Activated naive CD8-positive, alpha-beta T cell treated with anti-CD3 and anti-CD28 coated beads, Interleukin-2, amount 50 U/mL, for 24 hours (primary cell): Measurements from ENCODE around the gene ZNF587.
"Not testable (repeated sequence)": the region's sequence is repeated elsewhere in the genome, so short reads cannot be mapped to it uniquely, and the experiment has no call there.

Experiments used
- ATAC-seq: fragments of 150-1000 bp; cut with Tn5 transposase; one replicate; pipeline ENCODE4 v1.10.0; 2021
- DNase-seq: peaks from one replicate; pipeline ENCODE4 v3.0.0; 2021
- H3K27ac Mint-ChIP-seq: one replicate; pipeline ENCODE4 v1.8.0; 2021; ENCODE audit warnings: mild to moderate bottlenecking, mixed read lengths
- H3K27me3 Mint-ChIP-seq: one replicate; pipeline ENCODE4 v1.8.0; 2021; ENCODE audit warnings: mixed read lengths
- H3K36me3 Mint-ChIP-seq: one replicate; pipeline ENCODE4 v1.8.0; 2021; ENCODE audit warnings: low read depth, mixed read lengths
- H3K4me1 Mint-ChIP-seq: one replicate; pipeline ENCODE4 v1.8.0; 2021; ENCODE audit warnings: mixed read lengths
- H3K4me3 Mint-ChIP-seq: one replicate; pipeline ENCODE4 v1.8.0; 2021; ENCODE audit warnings: mild to moderate bottlenecking, moderate library complexity, mixed read lengths
- H3K9me3 Mint-ChIP-seq: one replicate; pipeline ENCODE4 v1.8.0; 2021; ENCODE audit warnings: mixed read lengths

ZNF587 gene

DNA sequence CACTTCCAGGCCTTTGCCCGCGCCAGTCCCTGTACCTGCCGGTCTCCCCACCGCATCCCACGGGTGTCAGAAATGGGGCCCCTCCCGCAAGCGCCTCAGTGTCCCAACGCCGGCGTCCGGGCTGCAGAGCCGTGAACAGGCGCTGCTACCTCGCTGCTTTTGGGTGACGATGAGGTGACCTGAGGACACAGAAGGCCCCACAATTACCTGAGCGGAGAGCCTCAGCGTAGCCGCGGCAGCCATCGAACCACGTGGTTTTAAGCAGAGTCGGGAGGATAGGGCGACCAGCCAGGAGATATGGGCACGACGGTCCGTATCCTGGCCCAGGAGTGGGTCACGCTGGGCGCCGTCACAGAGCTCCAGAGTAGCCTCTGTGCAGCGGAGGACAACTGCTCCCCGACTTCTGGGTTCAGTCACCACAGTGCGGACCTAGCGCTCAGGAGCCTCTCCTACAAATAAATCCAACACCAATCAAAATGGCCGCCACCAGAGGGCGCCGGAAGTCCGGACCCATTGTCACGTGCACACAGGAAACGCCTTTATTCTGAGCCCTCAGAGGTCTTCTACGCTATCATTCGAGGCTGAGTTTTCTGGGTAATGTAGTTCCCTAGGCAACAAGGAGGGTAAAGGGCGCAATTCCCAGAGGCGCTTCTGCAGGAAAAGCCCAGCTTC, 39.0 kb downstream of the ZNF587 start, which contains the start of gene ZNF814:
ZNF814 (minus strand) TSS at position 478 of the 672 bp plus-strand sequence; CDS start at position 243, 235 bp downstream.
- Mint-ChIP-seq H3K4me1 (peaks cover 32% of the 10 kb centered on the region), H3K27ac (peak within 1 kb of the TSS; percentile 89), H3K27me3 (no peaks in the 10 kb centered on the region), H3K36me3 (peaks cover 54% of the 10 kb centered on the region), H3K4me3 (peak within 1 kb of the TSS; percentile 95), H3K9me3 (peaks cover 32% of the 10 kb centered on the region)
- ATAC-seq, result peak; percentile 95
- peak; percentile 83 for DNase-seq

- peaks cover 26% of the 10 kb centered on the region for H3K4me1 Mint-ChIP-seq
- H3K36me3 Mint-ChIP-seq, result peaks cover 34% of the 10 kb centered on the region
- not testable (repeated sequence) for H3K27me3 Mint-ChIP-seq, H3K27ac Mint-ChIP-seq, DNase-seq, ATAC-seq, H3K4me3 Mint-ChIP-seq
- H3K9me3 Mint-ChIP-seq, result peaks cover 28% of the 10 kb centered on the region
Measured at GRCh38 chr19:57890706-57891105, 41.0 kb downstream of the ZNF587 start.

GRCh38 chr19:57900311-57900710, 50.7 kb downstream of the ZNF587 start:
- peaks cover 3% of the 10 kb centered on the region for H3K4me1 Mint-ChIP-seq
- H3K36me3 Mint-ChIP-seq, result peaks cover 11% of the 10 kb centered on the region
- peaks cover 16% of the 10 kb centered on the region for H3K9me3 Mint-ChIP-seq
- H3K27ac Mint-ChIP-seq, result no peak overlapping the region
- H3K4me3 Mint-ChIP-seq, result no peak overlapping the region
- DNase-seq (no peak), ATAC-seq (no peak)
- no peaks in the 10 kb centered on the region for H3K27me3 Mint-ChIP-seq

GRCh38 chr19:57903618-57904184, 54.0 kb downstream of the ZNF587 start:
- Mint-ChIP-seq H3K4me1 (peaks cover 5% of the 10 kb centered on the region), H3K36me3 (peaks cover 35% of the 10 kb centered on the region), H3K9me3 (peaks cover 29% of the 10 kb centered on the region), H3K27me3 (no peaks in the 10 kb centered on the region), H3K4me3 (no peak overlapping the region), H3K27ac (no peak overlapping the region)
- ATAC-seq (no peak), DNase-seq (no peak)

- peaks cover 5% of the 10 kb centered on the region for H3K4me1 Mint-ChIP-seq
- no peaks in the 10 kb centered on the region for H3K27me3 Mint-ChIP-seq
- peaks cover 45% of the 10 kb centered on the region for H3K36me3 Mint-ChIP-seq
- ATAC-seq (no peak), DNase-seq (no peak)
- H3K9me3 Mint-ChIP-seq, result peaks cover 29% of the 10 kb centered on the region
- H3K4me3 Mint-ChIP-seq, result no peak overlapping the region
- no peak overlapping the region for H3K27ac Mint-ChIP-seq
Measured at GRCh38 chr19:57905258-57905657, 55.6 kb downstream of the ZNF587 start.

GRCh38 chr19:57907394-57907793, 57.7 kb downstream of the ZNF587 start:
- Mint-ChIP-seq H3K9me3 (peaks cover 43% of the 10 kb centered on the region), H3K27me3 (no peaks in the 10 kb centered on the region), H3K36me3 (peaks cover 64% of the 10 kb centered on the region)

DNA sequence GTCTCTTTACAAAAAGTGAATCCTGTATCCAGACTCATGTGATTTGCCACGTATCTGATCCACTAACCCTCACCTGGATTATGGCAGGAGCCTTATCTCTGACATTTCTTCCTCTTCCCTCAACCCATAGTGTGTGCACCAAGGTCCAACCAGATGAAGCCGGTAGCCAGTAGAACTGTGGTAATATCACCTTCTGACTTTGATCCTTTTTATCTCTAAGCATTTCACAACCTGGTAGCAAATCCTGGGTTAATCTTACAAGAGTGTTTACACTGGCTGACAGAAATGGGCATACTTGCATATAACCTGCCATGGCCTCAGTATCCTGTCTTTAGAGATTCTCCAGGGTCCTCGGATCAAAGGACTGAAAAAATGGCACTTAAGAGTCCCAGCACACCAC, 64.9 kb downstream of the ZNF587 start:
- DNase-seq (no peak), ATAC-seq (no peak)
- H3K36me3 Mint-ChIP-seq, result peaks cover 67% of the 10 kb centered on the region
- peaks cover 32% of the 10 kb centered on the region for H3K4me1 Mint-ChIP-seq
- no peaks in the 10 kb centered on the region for H3K27me3 Mint-ChIP-seq
- H3K27ac Mint-ChIP-seq, result no peak overlapping the region
- peaks cover 46% of the 10 kb centered on the region for H3K9me3 Mint-ChIP-seq
- H3K4me3 Mint-ChIP-seq, result peak overlapping the region; percentile 87

More at GRCh38 chr19:57907394-57907793, 57.7 kb downstream of the ZNF587 start:
- no peak overlapping the region for H3K4me3 Mint-ChIP-seq
- no peak for ATAC-seq
- DNase-seq, result no peak
- H3K4me1 Mint-ChIP-seq, result peaks cover 9% of the 10 kb centered on the region
- H3K27ac Mint-ChIP-seq, result no peak overlapping the region
